ENCODE data around the gene POLL. TPM values are rescaled to one million over a fixed set of nuclear protein-coding genes. Genes with fewer than 3 reads are reported as not detected.

POLL gene
- total RNA-seq, 4 donors from 2014 or later, result 10.8 to 22.0 (median 16.1) TPM

- DNase-seq (ENCODE audit: low spot score), result no peak
These were observed 28.5 kb upstream of the POLL start for GRCh38 chr10:101616415-101617101.

GRCh38 chr10:101615525-101616116, 27.6 kb upstream of the POLL start:
- no peak for DNase-seq (ENCODE audit: low spot score)

More at GRCh38 chr10:101616415-101617101, 28.5 kb upstream of the POLL start:
- TF ChIP-seq CTCF (IDR thresholded peaks at IDR 0.05), result no peak
- no peak for ATAC-seq (ENCODE audit: low FRiP score)

GRCh38 chr10:101614663-101615524, 26.8 kb upstream of the POLL start:
- no peak for TF ChIP-seq CTCF (IDR thresholded peaks at IDR 0.05)

More at GRCh38 chr10:101615525-101616116, 27.6 kb upstream of the POLL start:
- ATAC-seq (ENCODE audit: low FRiP score), result no peak
- no peak for TF ChIP-seq CTCF (IDR thresholded peaks at IDR 0.05)

GRCh38 chr10:101613646-101614045, 25.6 kb upstream of the POLL start:
- no peak for ATAC-seq (ENCODE audit: low FRiP score)

More at GRCh38 chr10:101614663-101615524, 26.8 kb upstream of the POLL start:
- no peak for DNase-seq (ENCODE audit: low spot score)
- ATAC-seq (ENCODE audit: low FRiP score), result no peak

GRCh38 chr10:101612872-101613271, 24.8 kb upstream of the POLL start:
- TF ChIP-seq CTCF (IDR thresholded peaks at IDR 0.05), result no peak
- ATAC-seq (ENCODE audit: low FRiP score) (no peak), DNase-seq (ENCODE audit: low spot score) (no peak)

More at GRCh38 chr10:101613646-101614045, 25.6 kb upstream of the POLL start:
- DNase-seq (ENCODE audit: low spot score), result no peak
- TF ChIP-seq CTCF (IDR thresholded peaks at IDR 0.05), result no peak

GRCh38 chr10:101612086-101612485, 24.0 kb upstream of the POLL start:
- no peak for ATAC-seq (ENCODE audit: low FRiP score)
- no peak for TF ChIP-seq CTCF (IDR thresholded peaks at IDR 0.05)
- no peak for DNase-seq (ENCODE audit: low spot score)
